SU-DHL-6 (cell line): ENCODE results near the gene LY6G5B.

ENCODE experiments used
- H2AFZ ChIP-seq: fragments of 200-600 bp; sonication (generic); 2 replicates; pipeline ENCODE4 v1.6.1; 2014; ENCODE audit warnings: low read depth, mild to moderate bottlenecking, moderate library complexity, mixed read lengths, antibody characterized with exemption, low read length; ENCODE audit not compliant: severe bottlenecking
- H3F3A ChIP-seq: fragments of 200-600 bp; shearing (Covaris generic); 2 replicates; pipeline ENCODE4 v1.6.0; 2016; ENCODE audit warnings: antibody characterized with exemption, mild to moderate bottlenecking; ENCODE audit not compliant: insufficient read depth
- H3K27ac ChIP-seq: fragments of 200-600 bp; sonication (generic); 2 replicates; pipeline ENCODE4 v1.5.1; 2016; ENCODE audit warnings: low read depth, mild to moderate bottlenecking, low read length, moderate library complexity, mixed read lengths
- H3K27me3 ChIP-seq: fragments of 200-600 bp; sonication (generic), shearing (Covaris generic); 2 replicates; pipeline ENCODE4 v1.6.0; 2014; ENCODE audit warnings: mild to moderate bottlenecking, low read length
- H3K36me3 ChIP-seq: fragments of 200-600 bp; sonication (generic); 2 replicates; pipeline ENCODE4 v1.6.1; 2014; ENCODE audit warnings: mild to moderate bottlenecking, low read length, mixed read lengths
- H3K4me2 ChIP-seq: fragments of 300-600, 200-600 bp; shearing (Covaris generic), sonication (generic); 2 replicates; pipeline ENCODE4 v1.6.0; 2014; ENCODE audit warnings: low read length, low read depth, mild to moderate bottlenecking; ENCODE audit not compliant: poor library complexity, severe bottlenecking
- H3K4me3 ChIP-seq: fragments of 200-600 bp; sonication (generic); 2 replicates; pipeline ENCODE4 v1.5.1; 2014; ENCODE audit warnings: antibody characterized with exemption, low read length, mild to moderate bottlenecking, mixed read lengths; ENCODE audit not compliant: insufficient read depth, poor library complexity, severe bottlenecking
- H3K79me2 ChIP-seq: fragments of 200-600 bp; sonication (generic); 2 replicates; pipeline ENCODE4 v1.6.1; 2014; ENCODE audit warnings: mild to moderate bottlenecking, low read length, moderate library complexity; ENCODE audit not compliant: insufficient read depth
- H3K9ac ChIP-seq: fragments of 200-600 bp; sonication (generic); 2 replicates; pipeline ENCODE4 v1.7.0; 2014; ENCODE audit warnings: mild to moderate bottlenecking, low read length
- H3K9me2 ChIP-seq: fragments of 200-600 bp; sonication (generic); replicated peaks from 2 replicates; pipeline ENCODE4 v1.6.1; 2014; ENCODE audit warnings: low read length; ENCODE audit not compliant: insufficient read depth
- H3K9me3 ChIP-seq: fragments of 200-600 bp; sonication (generic); 2 replicates; pipeline ENCODE4 v1.6.1; 2014; ENCODE audit warnings: low read length, mixed read lengths; ENCODE audit not compliant: insufficient read depth
- H4K20me1 ChIP-seq: fragments of 200-600 bp; sonication (generic); 2 replicates; pipeline ENCODE4 v1.6.1; 2014; ENCODE audit warnings: low read depth, mild to moderate bottlenecking, antibody characterized with exemption, low read length, moderate library complexity, mixed read lengths
- CTCF ChIP-seq: fragments of 200-600 bp; sonication (generic); IDR thresholded peaks from one replicate; pipeline ENCODE4 v1.5.1; 2017; ENCODE audit warnings: antibody characterized with exemption, mild to moderate bottlenecking, low read length, moderate library complexity; ENCODE audit not compliant: insufficient read depth, poor library complexity, severe bottlenecking
- EZH2phosphoT487 ChIP-seq: fragments of 200-600 bp; sonication (generic), shearing (Covaris generic); conservative IDR thresholded peaks from 2 replicates; pipeline ENCODE4 v1.6.1; 2018; ENCODE audit warnings: mild to moderate bottlenecking, antibody characterized with exemption, low read length, moderate library complexity, mixed read lengths

The LY6G5B gene

GRCh38 chr6:31666337-31666965 is 3.3 kb upstream of the LY6G5B start:
- H3K27ac ChIP-seq, result peak overlapping the region; percentile 62
- peaks cover 28% of the 10 kb centered on the region for H3K36me3 ChIP-seq
- no peak overlapping the region for H2AFZ ChIP-seq
- H4K20me1 ChIP-seq, result no peaks in the 10 kb centered on the region; the same call in 1 of the 2 replicates
- peak overlapping the region; percentile 83 for H3K4me3 ChIP-seq
- H3K9ac ChIP-seq, result peak overlapping the region; percentile 82
- H3K9me2 ChIP-seq, result no peaks in the 10 kb centered on the region
- peaks cover 24% of the 10 kb centered on the region for H3F3A ChIP-seq
- H3K9me3 ChIP-seq, result no peaks in the 10 kb centered on the region
- H3K27me3 ChIP-seq, result no peaks in the 10 kb centered on the region
- TF ChIP-seq EZH2phosphoT487, result no peak
- no peak for TF ChIP-seq CTCF
- peaks cover 46% of the 10 kb centered on the region for H3K79me2 ChIP-seq
- peak overlapping the region; percentile 82 for H3K4me2 ChIP-seq

- H4K20me1 ChIP-seq, result no peaks in the 10 kb centered on the region
- no peaks in the 10 kb centered on the region for H3K27me3 ChIP-seq
- no peak for TF ChIP-seq CTCF
- TF ChIP-seq EZH2phosphoT487, result no peak
- H3K79me2 ChIP-seq, result no peaks in the 10 kb centered on the region
- no peak overlapping the region for H3K4me3 ChIP-seq
- H3K9ac ChIP-seq, result no peak overlapping the region
- H3K9me2 ChIP-seq, result no peaks in the 10 kb centered on the region
- no peaks in the 10 kb centered on the region for H3K36me3 ChIP-seq
- no peaks in the 10 kb centered on the region for H3K9me3 ChIP-seq
- H2AFZ ChIP-seq, result no peak overlapping the region
- peaks cover 14% of the 10 kb centered on the region; the same call in 1 of the 2 replicates for H3F3A ChIP-seq
- no peak overlapping the region for H3K4me2 ChIP-seq
- no peak overlapping the region for H3K27ac ChIP-seq
Observed at GRCh38 chr6:31676322-31676903, 6.6 kb downstream of the LY6G5B start.

GRCh38 chr6:31676904-31677303 is 7.1 kb downstream of the LY6G5B start:
- H3K4me3 ChIP-seq, result no peak overlapping the region
- no peak overlapping the region for H3K4me2 ChIP-seq
- no peaks in the 10 kb centered on the region for H3K9me2 ChIP-seq
- H3K9me3 ChIP-seq, result no peaks in the 10 kb centered on the region
- H3K9ac ChIP-seq, result no peak overlapping the region
- H2AFZ ChIP-seq, result no peak overlapping the region
- H3K79me2 ChIP-seq, result no peaks in the 10 kb centered on the region
- TF ChIP-seq EZH2phosphoT487 (no peak), CTCF (no peak)
- peaks cover 14% of the 10 kb centered on the region; the same call in 1 of the 2 replicates for H3F3A ChIP-seq
- no peaks in the 10 kb centered on the region for H3K27me3 ChIP-seq
- no peaks in the 10 kb centered on the region for H4K20me1 ChIP-seq
- no peaks in the 10 kb centered on the region for H3K36me3 ChIP-seq
- H3K27ac ChIP-seq, result no peak overlapping the region
